K562 (cell line): ENCODE results near the gene DSPP. TPM values are rescaled to one million over a fixed set of nuclear protein-coding genes. Genes with fewer than 3 reads are reported as not detected.

ENCODE experiments used
- ATAC-seq: fragments of 200-7000 bp; cut with Tn5 transposase; 3 replicates; pipeline ENCODE4 v1.9.1; 2020; ENCODE audit warnings: moderate library complexity
- BruUV-seq: library from RNA; stranded (reverse); fragments of 400-500 nt; replicated peaks from 2 replicates; lab custom pipeline; 2021; lab: Mats Ljungman, UMichigan
- CTCF ChIA-PET: fragments of 300-600 bp; formaldehyde crosslinking; extraction: SDS; loops from one replicate; lab custom pipeline; 2021; ENCODE audit warnings: low intra/inter-chr PET ratio; lab: Yijun Ruan, JAX
- POLR2A ChIA-PET: fragments of 300-600, 350-650 bp; sonication (Branson Sonifier 250); formaldehyde crosslinking; extraction: SDS; loops from one replicate; lab custom pipeline; 2021; ENCODE audit warnings: antibody characterized with exemption, inconsistent platforms; lab: Yijun Ruan, JAX
- DNase-seq, 4 experiments: peaks; one replicate each; pipeline versions ENCODE4 v3.0.0 to v3.0.0-alpha.2; 2011 to 2018; ENCODE audit warnings: low spot score in 3 of 4, mixed read lengths in 3 of 4; ENCODE audit errors: extremely low read depth in 1 of 4
- FAIRE-seq: peaks from 2 replicates; lab custom pipeline; 2011; peaks lifted over from hg19 to GRCh38; lab: Jason Lieb, UNC
- H2AFZ ChIP-seq: 2 replicates; pipeline ENCODE4 v1.6.0; 2011; ENCODE audit warnings: low read depth, low read length, control low read depth, inconsistent platforms
- H3K27ac ChIP-seq: fragments of 200-600 bp; 3 replicates; pipeline ENCODE4 v1.8.0; 2011; ENCODE audit warnings: low read depth, mild to moderate bottlenecking, control low read depth, inconsistent platforms, low read length, moderate library complexity, mixed read lengths; ENCODE audit errors: extremely low read depth
- H3K27me3 ChIP-seq, 2 experiments: fragments of 300-600 bp in 1 of 2; 2 replicates in 1 of 2; 3 replicates in 1 of 2; pipeline versions ENCODE4 v1.6.0 to v1.8.0; 2011; ENCODE audit warnings: inconsistent platforms in 2 of 2, low read length in 2 of 2, mild to moderate bottlenecking in 1 of 2, mixed read lengths in 1 of 2, moderate library complexity in 1 of 2; ENCODE audit not compliant: control insufficient read depth in 2 of 2, insufficient read depth in 2 of 2
- H3K36me3 ChIP-seq: fragments of 300-600 bp; 3 replicates; pipeline ENCODE4 v1.8.0; 2011; ENCODE audit warnings: mild to moderate bottlenecking, low read length, inconsistent platforms; ENCODE audit not compliant: control insufficient read depth, insufficient read depth
- H3K4me1 ChIP-seq, 2 experiments: fragments of 200-600 bp in 1 of 2; replicated peaks in 1 of 2; 2 replicates in 1 of 2; 3 replicates in 1 of 2; pipeline versions ENCODE4 v1.5.1 to v1.8.0; 2011; ENCODE audit warnings: inconsistent platforms in 2 of 2, low read length in 2 of 2, mild to moderate bottlenecking in 1 of 2, mixed read lengths in 1 of 2, moderate library complexity in 1 of 2; ENCODE audit not compliant: control insufficient read depth in 2 of 2, insufficient read depth in 2 of 2
- H3K4me2 ChIP-seq: 2 replicates; pipeline ENCODE4 v1.6.1; 2011; ENCODE audit warnings: low read length, control low read depth, inconsistent platforms, mixed read lengths; ENCODE audit not compliant: insufficient read depth
- H3K4me3 ChIP-seq: fragments of 200-600 bp; sonication (generic), shearing (Covaris generic); 2 replicates; pipeline ENCODE4 v1.5.1; 2016; ENCODE audit warnings: control low read depth, inconsistent platforms
- H3K79me2 ChIP-seq: fragments of 200-600 bp; 3 replicates; pipeline ENCODE4 v1.8.0; 2011; ENCODE audit warnings: low read length, inconsistent platforms; ENCODE audit not compliant: control insufficient read depth, insufficient read depth
- H3K9ac ChIP-seq, 2 experiments: 2 replicates each; pipeline versions ENCODE4 v1.6.0 to v1.6.1; 2011; ENCODE audit warnings: low read depth in 2 of 2, low read length in 2 of 2, control low read depth in 1 of 2, inconsistent platforms in 1 of 2, mild to moderate bottlenecking in 1 of 2, mixed read lengths in 1 of 2; ENCODE audit not compliant: insufficient read depth in 1 of 2
- H3K9me1 ChIP-seq: one replicate; pipeline ENCODE4 v1.6.0; 2011; ENCODE audit warnings: inconsistent platforms, mild to moderate bottlenecking, low read length, moderate library complexity; ENCODE audit not compliant: control insufficient read depth, insufficient read depth
- H3K9me3 ChIP-seq: replicated peaks from 2 replicates; pipeline ENCODE4 v1.5.1; 2011; ENCODE audit warnings: low read depth, low read length, inconsistent platforms; ENCODE audit not compliant: control insufficient read depth, insufficient read depth
- H4K20me1 ChIP-seq: replicated peaks from 2 replicates; pipeline ENCODE4 v1.6.1; 2011; ENCODE audit warnings: low read length, inconsistent platforms, mixed read lengths; ENCODE audit not compliant: control insufficient read depth, insufficient read depth
- BCLAF1 ChIP-seq, 2 experiments: fragments of 450-650 bp in 1 of 2; IDR thresholded peaks; 2 replicates each; pipeline ENCODE4 v1.6.1; 2011 to 2017; ENCODE audit warnings: low read depth in 2 of 2, antibody characterized with exemption in 1 of 2, borderline replicate concordance in 1 of 2, low read length in 1 of 2, mild to moderate bottlenecking in 1 of 2, mixed read lengths in 1 of 2; ENCODE audit not compliant: control insufficient read depth in 1 of 2
- HNRNPLL ChIP-seq: fragments of 200-400 bp; formaldehyde crosslinking; IDR thresholded peaks from 2 replicates; pipeline ENCODE4 v1.6.1; 2017; ENCODE audit warnings: low read length, low read depth, mild to moderate bottlenecking; ENCODE audit not compliant: poor library complexity, severe bottlenecking
- MCM7 ChIP-seq, 2 experiments: fragments of 450-650 bp; IDR thresholded peaks; 2 replicates each; pipeline ENCODE4 v1.6.1; 2016 to 2018
- NCOA6 ChIP-seq: fragments of 450-650 bp; IDR thresholded peaks from 2 replicates; pipeline ENCODE4 v1.6.1; 2017; ENCODE audit warnings: mild to moderate bottlenecking
- NFIC ChIP-seq: fragments of 450-650 bp; IDR thresholded peaks from 2 replicates; pipeline ENCODE4 v1.6.1; 2017; ENCODE audit warnings: mild to moderate bottlenecking, inconsistent platforms
- NFIX ChIP-seq: fragments of 250-450 bp; sonication (Bioruptor Pico); IDR thresholded peaks from 2 replicates; pipeline ENCODE4 v1.4.0; 2020; ENCODE audit warnings: low read depth, mild to moderate bottlenecking, moderate library complexity
- SNIP1 ChIP-seq: fragments of 450-650 bp; IDR thresholded peaks from 2 replicates; pipeline ENCODE4 v1.7.1; 2017; ENCODE audit warnings: low read depth, mild to moderate bottlenecking
- WHSC1 ChIP-seq: IDR thresholded peaks from one replicate; pipeline ENCODE4 v1.6.1; 2012; ENCODE audit warnings: low read length, control low read depth, inconsistent platforms
- ZNF175 ChIP-seq: fragments of 200-800 bp; sonication (Bioruptor generic); IDR thresholded peaks from 2 replicates; pipeline ENCODE4 v1.6.1; 2016; ENCODE audit warnings: low read depth, mild to moderate bottlenecking, missing genetic modification characterization, missing compliant biosample characterization
- ZNF282 ChIP-seq: sonication (generic); formaldehyde crosslinking; IDR thresholded peaks from 2 replicates; pipeline ENCODE4 v1.8.1; 2023; ENCODE audit warnings: missing genetic modification reagents
- ZNF3 ChIP-seq: fragments of 250-450 bp; sonication (Bioruptor Pico); IDR thresholded peaks from 2 replicates; pipeline ENCODE4 v1.5.0; 2021; ENCODE audit warnings: mild to moderate bottlenecking, moderate library complexity
- ZNF408 ChIP-seq: fragments of 250-450 bp; sonication (Bioruptor Pico); IDR thresholded peaks from 2 replicates; pipeline ENCODE4 v1.4.0; 2020; ENCODE audit warnings: low read depth, mild to moderate bottlenecking, moderate library complexity
- ZNF445 ChIP-seq: fragments of 250-450 bp; sonication (Bioruptor Pico); IDR thresholded peaks from 2 replicates; pipeline ENCODE4 v1.4.0; 2020; ENCODE audit warnings: low read depth, mild to moderate bottlenecking, moderate library complexity
- WGBS: fragments of 100-300 bp; shearing (Covaris generic); methylation state at CpG from one replicate; pipeline ENCODE4 v1.1.6; 2016; ENCODE audit warnings: low coverage, mixed read lengths; ENCODE audit not compliant: insufficient coverage; ENCODE audit errors: missing lambda C conversion rate; 5-methylcytosine and 5-hydroxymethylcytosine counted together
- in situ Hi-C: fragments of 300-500 bp; cut with MboI; formaldehyde crosslinking; loops from 4 replicates; pipeline ENCODE4 v1.15.0; 2018; ENCODE audit warnings: inconsistent platforms, mixed read lengths
- intact Hi-C: fragments of 100-400 bp; cut with micrococcal nuclease; formaldehyde crosslinking; loops from 2 replicates; pipeline ENCODE4 v1.14.2; 2022
- polyA plus RNA-seq, 8 experiments: library from polyadenylated mRNA; depleted of rRNA in 4 of 8; stranded (reverse) in 5 of 8; unstranded in 3 of 8; fragments of >200 nt; fragmentation: Nextera tagmentation in 2 of 8; fragmentation: Illumina TruSeq in 1 of 8; extraction: Ambion mirVana in 2 of 8; extraction: Trizol in 1 of 8; gene quantifications; 2 replicates each; pipeline versions ENCODE4 v1.2.1 to v1.2.3, GENCODE V29; 2011 to 2014; ENCODE audit warnings: inconsistent platforms in 1 of 8, missing spikeins in 1 of 8
- total RNA-seq, 7 experiments: library from RNA; depleted of rRNA in 6 of 7; stranded (reverse); fragments of >200 nt in 6 of 7; fragmentation: Illumina TruSeq in 2 of 7; extraction: Trizol in 2 of 7; gene quantifications; 2 replicates each; pipeline versions ENCODE4 v1.2.1 to v1.2.3, GENCODE V29; 2011 to 2021; ENCODE audit warnings: low replicate concordance in 1 of 7

The DSPP gene
- total and polyA plus RNA-seq, 9 of the 15 experiments (the other 6 are each of a cell fraction or from before 2014, with no cell fraction given) = not detected

DNA sequence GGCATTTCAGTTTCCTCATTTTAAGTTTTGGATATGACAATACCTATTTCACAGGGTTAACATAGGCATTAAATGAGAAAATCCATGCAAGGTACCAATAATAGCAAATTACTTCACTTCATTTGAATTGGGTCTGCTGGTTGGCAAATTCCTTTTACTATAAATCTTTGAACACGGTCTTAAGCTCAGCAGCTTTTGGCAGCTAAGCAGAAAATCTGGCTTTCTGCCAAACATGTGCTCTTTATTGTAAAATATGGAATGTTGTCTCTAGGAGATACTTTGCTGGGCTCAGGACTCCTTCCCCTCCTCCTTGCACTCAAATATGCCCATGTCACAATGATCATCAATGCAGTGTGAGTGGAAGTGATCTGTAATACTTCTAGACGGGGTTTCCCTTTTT is 24.9 kb downstream of the DSPP start:
- intact Hi-C loops = no loop called here
- FAIRE-seq (no peak), ATAC-seq (no peak), DNase-seq (peak in 1 of 4 experiments; percentile 4)
- no peak overlapping the region for H3K4me3 ChIP-seq
- WGBS = 0% methylated on average over 2 of the region's 2 CpGs
- in situ Hi-C loops = no loop called here
- no peak overlapping the region for H3K9ac ChIP-seq
- no peaks in the 10 kb centered on the region for H3K9me3 ChIP-seq
- ChIA-PET CTCF (no interaction called here), POLR2A (interaction anchor here (0.6 kb wide), 1 partner anchor 32 kb away, joined by 3 read pairs; no protein-coding TSS in a partner anchor)
- H3K9me1 ChIP-seq = no peaks in the 10 kb centered on the region
- H2AFZ ChIP-seq = no peak overlapping the region
- H3K36me3 ChIP-seq = no peaks in the 10 kb centered on the region
- H3K79me2 ChIP-seq = no peaks in the 10 kb centered on the region
- TF ChIP-seq NFIC (peak; percentile 89), ZNF175 (CRISPR knock-in tag) (no peak), HNRNPLL (no peak), ZNF408 (no peak), SNIP1 (no peak), NFIX (CRISPR knock-in tag) (peak; percentile 42; the same call in 1 of the 2 replicates), WHSC1 (no peak), MCM7 (IDR thresholded peaks at IDR 0.05) (no peak), ZNF3 (CRISPR knock-in tag) (no peak), BCLAF1 (IDR thresholded peaks at IDR 0.05; ENCODE audit: borderline replicate concordance in 1 of 2, control insufficient read depth in 1 of 2, low read depth in 2 of 2, low read length in 1 of 2) (no peak), ZNF282 (CRISPR knock-in tag) (no peak), NCOA6 (no peak), ZNF445 (CRISPR knock-in tag) (no peak)
- no peaks in the 10 kb centered on the region for H3K4me1 ChIP-seq
- no peaks in the 10 kb centered on the region for H3K27me3 ChIP-seq
- H3K27ac ChIP-seq = no peak overlapping the region
- H4K20me1 ChIP-seq = no peaks in the 10 kb centered on the region
- no TSS peak for BruUV-seq
- no peak overlapping the region for H3K4me2 ChIP-seq
